Measurements from ENCODE around the gene GLIS1.

DNA sequence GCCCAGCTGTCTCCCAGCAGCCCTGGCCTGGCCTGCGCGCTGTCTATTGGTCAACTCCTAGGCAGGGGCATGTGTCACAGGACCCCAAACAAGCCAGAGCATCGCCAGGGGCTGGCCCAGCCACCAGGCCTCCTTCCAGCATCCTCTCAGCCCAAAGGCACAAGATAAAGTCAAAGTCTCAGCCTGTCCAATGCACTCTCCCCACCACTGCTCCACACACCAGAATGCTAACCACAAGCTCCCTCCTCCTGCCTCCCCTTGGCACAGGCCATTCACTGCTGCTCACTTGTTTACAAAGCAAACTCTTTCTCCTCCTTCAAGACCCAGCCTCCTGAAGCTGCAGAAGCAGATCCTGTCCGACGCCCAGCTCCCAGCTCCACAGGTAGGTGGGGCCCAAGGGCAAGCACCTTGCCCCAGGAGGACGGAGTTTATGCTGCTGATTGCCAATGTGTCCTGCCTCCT is 146.4 kb downstream of the GLIS1 start:
- TF ChIP-seq, protein P1, sequence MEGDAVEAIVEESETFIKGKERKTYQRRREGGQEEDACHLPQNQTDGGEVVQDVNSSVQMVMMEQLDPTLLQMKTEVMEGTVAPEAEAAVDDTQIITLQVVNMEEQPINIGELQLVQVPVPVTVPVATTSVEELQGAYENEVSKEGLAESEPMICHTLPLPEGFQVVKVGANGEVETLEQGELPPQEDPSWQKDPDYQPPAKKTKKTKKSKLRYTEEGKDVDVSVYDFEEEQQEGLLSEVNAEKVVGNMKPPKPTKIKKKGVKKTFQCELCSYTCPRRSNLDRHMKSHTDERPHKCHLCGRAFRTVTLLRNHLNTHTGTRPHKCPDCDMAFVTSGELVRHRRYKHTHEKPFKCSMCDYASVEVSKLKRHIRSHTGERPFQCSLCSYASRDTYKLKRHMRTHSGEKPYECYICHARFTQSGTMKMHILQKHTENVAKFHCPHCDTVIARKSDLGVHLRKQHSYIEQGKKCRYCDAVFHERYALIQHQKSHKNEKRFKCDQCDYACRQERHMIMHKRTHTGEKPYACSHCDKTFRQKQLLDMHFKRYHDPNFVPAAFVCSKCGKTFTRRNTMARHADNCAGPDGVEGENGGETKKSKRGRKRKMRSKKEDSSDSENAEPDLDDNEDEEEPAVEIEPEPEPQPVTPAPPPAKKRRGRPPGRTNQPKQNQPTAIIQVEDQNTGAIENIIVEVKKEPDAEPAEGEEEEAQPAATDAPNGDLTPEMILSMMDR (IDR thresholded peaks at IDR 0.05): no peak
- no peak for TF ChIP-seq POLR2A (IDR thresholded peaks at IDR 0.05)

All from heart left ventricle (tissue), 13 donors.